H9 (cell line): Measurements from ENCODE around the gene CPT1A. TPM values are rescaled to one million over a fixed set of nuclear protein-coding genes. Genes with fewer than 3 reads are reported as not detected.

Experiments used
- DNase-seq: peaks from one replicate; pipeline ENCODE4 v3.0.0-alpha.2; 2017
- H2AFZ ChIP-seq: one replicate; pipeline ENCODE4 v1.6.1; 2013; ENCODE audit warnings: mild to moderate bottlenecking, low read length, control low read depth, moderate library complexity
- H2AK5ac ChIP-seq: 2 replicates; pipeline ENCODE4 v1.6.1; 2013; ENCODE audit warnings: low read length, control low read depth, mixed read lengths; ENCODE audit not compliant: insufficient read length
- H2BK120ac ChIP-seq: one replicate; pipeline ENCODE4 v1.6.1; 2013; ENCODE audit warnings: low read depth, mild to moderate bottlenecking, low read length, control low read depth, inconsistent platforms; ENCODE audit not compliant: poor library complexity, severe bottlenecking
- H2BK12ac ChIP-seq: 2 replicates; pipeline ENCODE4 v1.6.1; 2013; ENCODE audit warnings: low read length, control low read depth, mixed read lengths, low read depth; ENCODE audit not compliant: insufficient read length
- H2BK15ac ChIP-seq: 2 replicates; pipeline ENCODE4 v1.6.1; 2013; ENCODE audit warnings: low read depth, low read length, control low read depth
- H2BK20ac ChIP-seq: one replicate; pipeline ENCODE4 v1.6.1; 2013; ENCODE audit warnings: low read depth, mild to moderate bottlenecking, low read length, control low read depth, inconsistent platforms; ENCODE audit not compliant: poor library complexity, severe bottlenecking
- H2BK5ac ChIP-seq: 2 replicates; pipeline ENCODE4 v1.6.1; 2013; ENCODE audit warnings: low read length, control low read depth, mixed read lengths; ENCODE audit not compliant: insufficient read length
- H3K14ac ChIP-seq: 2 replicates; pipeline ENCODE4 v1.6.1; 2013; ENCODE audit warnings: low read length, control low read depth; ENCODE audit not compliant: insufficient read depth
- H3K18ac ChIP-seq: 2 replicates; pipeline ENCODE4 v1.6.1; 2013; ENCODE audit warnings: low read depth, mild to moderate bottlenecking, mixed read lengths, low read length, control low read depth; ENCODE audit not compliant: insufficient read length
- H3K23ac ChIP-seq: 2 replicates; pipeline ENCODE4 v1.6.1; 2013; ENCODE audit warnings: low read length, control low read depth, mixed read lengths, low read depth; ENCODE audit not compliant: insufficient read length
- H3K23me2 ChIP-seq: 2 replicates; pipeline ENCODE4 v1.6.1; 2013; ENCODE audit warnings: low read depth, mild to moderate bottlenecking, mixed read lengths, low read length, control low read depth; ENCODE audit not compliant: insufficient read length, poor library complexity, severe bottlenecking
- H3K27ac ChIP-seq: 2 replicates; pipeline ENCODE4 v1.5.1; 2013; ENCODE audit warnings: low read length, control low read depth, mixed read lengths, low read depth; ENCODE audit not compliant: insufficient read length
- H3K27me3 ChIP-seq: 2 replicates; pipeline ENCODE4 v1.6.1; 2013; ENCODE audit warnings: low read length, control low read depth, inconsistent platforms; ENCODE audit not compliant: insufficient read depth
- H3K4ac ChIP-seq: 2 replicates; pipeline ENCODE4 v1.6.1; 2013; ENCODE audit warnings: low read depth, mild to moderate bottlenecking, control low read depth, inconsistent platforms, low read length, moderate library complexity
- H3K4me1 ChIP-seq: 2 replicates; pipeline ENCODE4 v1.6.1; 2013; ENCODE audit warnings: low read length, control low read depth, inconsistent platforms; ENCODE audit not compliant: insufficient read depth
- H3K4me2 ChIP-seq: 2 replicates; pipeline ENCODE4 v1.6.1; 2013; ENCODE audit warnings: low read length, control low read depth, mixed read lengths; ENCODE audit not compliant: insufficient read length, insufficient read depth
- H3K56ac ChIP-seq: 2 replicates; pipeline ENCODE4 v1.6.1; 2013; ENCODE audit warnings: low read depth, mild to moderate bottlenecking, mixed read lengths, low read length, control low read depth; ENCODE audit not compliant: insufficient read length
- H3K79me1 ChIP-seq: 2 replicates; pipeline ENCODE4 v1.6.1; 2013; ENCODE audit warnings: low read depth, mild to moderate bottlenecking, moderate library complexity, low read length, control low read depth, inconsistent platforms; ENCODE audit not compliant: insufficient read depth, poor library complexity, severe bottlenecking
- H3K79me2 ChIP-seq: 2 replicates; pipeline ENCODE4 v1.6.1; 2013; ENCODE audit warnings: low read length, control low read depth, inconsistent platforms; ENCODE audit not compliant: insufficient read depth
- H3K9ac ChIP-seq: 2 replicates; pipeline ENCODE4 v1.6.1; 2013; ENCODE audit warnings: low read length, control low read depth, mixed read lengths; ENCODE audit not compliant: insufficient read length; ENCODE audit errors: extremely low read depth
- H3K9me3 ChIP-seq: one replicate; pipeline ENCODE4 v1.6.1; 2013; ENCODE audit warnings: low read depth, low read length, inconsistent platforms; ENCODE audit not compliant: control insufficient read depth
- H3T11ph ChIP-seq: one replicate; pipeline ENCODE4 v1.6.1; 2013; ENCODE audit warnings: mild to moderate bottlenecking, low read length, control low read depth, inconsistent platforms
- H4K20me1 ChIP-seq: one replicate; pipeline ENCODE4 v1.6.1; 2013; ENCODE audit not compliant: control insufficient read depth, insufficient read length, insufficient read depth
- H4K5ac ChIP-seq: 2 replicates; pipeline ENCODE4 v1.6.1; 2013; ENCODE audit warnings: low read depth, mild to moderate bottlenecking, mixed read lengths, low read length, control low read depth; ENCODE audit not compliant: insufficient read length
- H4K8ac ChIP-seq: replicated peaks from 2 replicates; pipeline ENCODE4 v1.6.1; 2013; ENCODE audit warnings: low read length, control low read depth, mixed read lengths, low read depth; ENCODE audit not compliant: insufficient read length
- H4K91ac ChIP-seq: 2 replicates; pipeline ENCODE4 v1.6.1; 2013; ENCODE audit warnings: low read depth, mild to moderate bottlenecking, moderate library complexity, mixed read lengths, low read length, control low read depth; ENCODE audit not compliant: insufficient read length
- H3K27ac Mint-ChIP-seq, 3 experiments: 2 replicates in 2 of 3; 3 replicates in 1 of 3; pipeline ENCODE4 v1.8.0; 2020 to 2021; ENCODE audit warnings: mixed read lengths in 3 of 3, mild to moderate bottlenecking in 1 of 3, moderate library complexity in 1 of 3
- H3K27me3 Mint-ChIP-seq: 2 replicates; pipeline ENCODE4 v1.8.0; 2021; ENCODE audit warnings: low read depth, mild to moderate bottlenecking, moderate library complexity, mixed read lengths
- H3K36me3 Mint-ChIP-seq, 3 experiments: 2 replicates in 2 of 3; 3 replicates in 1 of 3; pipeline ENCODE4 v1.8.0; 2020 to 2021; ENCODE audit warnings: low read depth in 3 of 3, mixed read lengths in 3 of 3; ENCODE audit not compliant: insufficient read depth in 1 of 3
- H3K4me1 Mint-ChIP-seq, 2 experiments: 2 replicates each; pipeline ENCODE4 v1.8.0; 2020; ENCODE audit warnings: mixed read lengths in 2 of 2
- H3K4me3 Mint-ChIP-seq, 2 experiments: 2 replicates in 1 of 2; 3 replicates in 1 of 2; pipeline ENCODE4 v1.8.0; 2020 to 2021; ENCODE audit warnings: mild to moderate bottlenecking in 2 of 2, mixed read lengths in 2 of 2, moderate library complexity in 1 of 2
- H3K9me3 Mint-ChIP-seq, 2 experiments: 2 replicates in 1 of 2; 3 replicates in 1 of 2; pipeline ENCODE4 v1.8.0; 2020; ENCODE audit warnings: mild to moderate bottlenecking in 2 of 2, mixed read lengths in 2 of 2, moderate library complexity in 1 of 2
- CTCF ChIP-seq: fragments of 200-600 bp; sonication (generic); conservative IDR thresholded peaks from 3 replicates; pipeline ENCODE4 v1.8.0; 2021; ENCODE audit warnings: antibody characterized with exemption, mild to moderate bottlenecking
- WGBS: extraction: QIAGEN DNeasy Blood & Tissue Kit; methylation state at CpG from one replicate; pipeline ENCODE4 v1.1.7; 2013; ENCODE audit warnings: missing lambda C conversion rate, low lambda C conversion rate, mixed read lengths; ENCODE audit not compliant: insufficient read length; ENCODE audit errors: extremely low coverage; 5-methylcytosine and 5-hydroxymethylcytosine counted together
- total RNA-seq: library from RNA; stranded (reverse); gene quantifications from 2 replicates; pipeline ENCODE4 v1.2.1, GENCODE V29; 2021

The CPT1A gene
- total RNA-seq, 1 experiment from 2014 or later: 7.5 TPM

GRCh38 chr11:68735125-68735524, 106.6 kb downstream of the CPT1A start:
- Histone ChIP-seq H3K4ac (no peak overlapping the region), H4K91ac (no peak overlapping the region)
- no peaks in the 10 kb centered on the region for H3K27me3 Mint-ChIP-seq

More at GRCh38 chr11:68735125-68735524, 106.6 kb downstream of the CPT1A start:
- Histone ChIP-seq H3T11ph (no peak overlapping the region), H2BK12ac (no peak overlapping the region), H2BK15ac (no peak overlapping the region), H3K27me3 (no peaks in the 10 kb centered on the region), H3K56ac (no peak overlapping the region), H3K27ac (no peak overlapping the region), H3K9ac (no peak overlapping the region), H3K14ac (no peak overlapping the region), H3K18ac (no peak overlapping the region), H3K4me2 (no peak overlapping the region), H4K5ac (no peak overlapping the region), H2BK5ac (no peak overlapping the region), H2BK20ac (no peak overlapping the region), H4K20me1 (no peaks in the 10 kb centered on the region), H4K8ac (no peak overlapping the region), H3K23ac (no peak overlapping the region), H2AK5ac (no peak overlapping the region), H2BK120ac (no peak overlapping the region), H3K79me1 (no peaks in the 10 kb centered on the region), H3K79me2 (no peaks in the 10 kb centered on the region), H3K23me2 (no peaks in the 10 kb centered on the region), H2AFZ (no peak overlapping the region), H3K4me1 (no peaks in the 10 kb centered on the region), H3K9me3 (no peaks in the 10 kb centered on the region)
- TF ChIP-seq CTCF: no peak
- Mint-ChIP-seq H3K4me3 (no peak overlapping the region), H3K27ac (no peak overlapping the region), H3K9me3 (no peaks in the 10 kb centered on the region), H3K4me1 (peaks cover 0 to 2% of the 10 kb centered on the region in 2 experiments; a peak in 2 of 4 replicates), H3K36me3 (peaks cover 4 to 30% (median 25%) of the 10 kb centered on the region in 3 experiments; a peak in 6 of 7 replicates)
- WGBS: no CpG with 5 or more reads among the region's 6 CpGs
- DNase-seq: no peak
